ENCODE results near the gene AAK1.

DNA sequence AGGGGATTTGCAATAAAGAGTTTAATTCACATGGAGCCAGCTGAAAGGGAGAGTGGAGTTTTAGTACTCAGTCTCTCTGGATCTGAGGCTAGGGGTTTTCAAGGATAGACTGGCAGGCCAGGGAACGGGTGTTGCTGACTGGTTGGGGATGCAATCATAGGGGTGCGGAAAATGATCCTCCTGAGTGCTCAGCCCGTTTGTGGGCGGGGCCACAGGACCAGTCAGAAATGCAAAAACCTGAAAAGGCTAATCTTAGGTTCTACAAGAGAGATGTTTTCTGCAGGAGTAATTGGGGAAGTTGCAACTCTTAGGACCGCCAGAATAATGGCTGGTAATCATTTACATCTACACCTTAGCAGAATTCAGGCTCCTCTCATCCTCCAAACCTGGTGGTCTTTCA is 208.8 kb downstream of the AAK1 start:
- TF ChIP-seq, protein P1, sequence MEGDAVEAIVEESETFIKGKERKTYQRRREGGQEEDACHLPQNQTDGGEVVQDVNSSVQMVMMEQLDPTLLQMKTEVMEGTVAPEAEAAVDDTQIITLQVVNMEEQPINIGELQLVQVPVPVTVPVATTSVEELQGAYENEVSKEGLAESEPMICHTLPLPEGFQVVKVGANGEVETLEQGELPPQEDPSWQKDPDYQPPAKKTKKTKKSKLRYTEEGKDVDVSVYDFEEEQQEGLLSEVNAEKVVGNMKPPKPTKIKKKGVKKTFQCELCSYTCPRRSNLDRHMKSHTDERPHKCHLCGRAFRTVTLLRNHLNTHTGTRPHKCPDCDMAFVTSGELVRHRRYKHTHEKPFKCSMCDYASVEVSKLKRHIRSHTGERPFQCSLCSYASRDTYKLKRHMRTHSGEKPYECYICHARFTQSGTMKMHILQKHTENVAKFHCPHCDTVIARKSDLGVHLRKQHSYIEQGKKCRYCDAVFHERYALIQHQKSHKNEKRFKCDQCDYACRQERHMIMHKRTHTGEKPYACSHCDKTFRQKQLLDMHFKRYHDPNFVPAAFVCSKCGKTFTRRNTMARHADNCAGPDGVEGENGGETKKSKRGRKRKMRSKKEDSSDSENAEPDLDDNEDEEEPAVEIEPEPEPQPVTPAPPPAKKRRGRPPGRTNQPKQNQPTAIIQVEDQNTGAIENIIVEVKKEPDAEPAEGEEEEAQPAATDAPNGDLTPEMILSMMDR (IDR thresholded peaks at IDR 0.05), result no peak
- TF ChIP-seq POLR2A (IDR thresholded peaks at IDR 0.05), result no peak

Data from lower leg skin (tissue), 3 donors.